OCI-LY7 (cell line): ENCODE measurements around the gene MPEG1. TPM values are rescaled to one million over a fixed set of nuclear protein-coding genes. Genes with fewer than 3 reads are reported as not detected.

Experiments
- BruUV-seq: library from RNA; stranded (reverse); fragments of 400-500 nt; replicated peaks from 2 replicates; lab custom pipeline; 2021; lab: Mats Ljungman, UMichigan
- CTCF ChIA-PET: fragments of 300-600 bp; sonication (Branson Sonifier 250); formaldehyde crosslinking; loops from one replicate; lab custom pipeline; 2022; ENCODE audit warnings: antibody characterized with exemption; ENCODE audit not compliant: unreplicated experiment; lab: Charles Lee
- POLR2A ChIA-PET: fragments of 300-600 bp; sonication (Branson Sonifier 250); formaldehyde crosslinking; loops from one replicate; lab custom pipeline; 2022; ENCODE audit warnings: antibody characterized with exemption; lab: Charles Lee
- DNase-seq: peaks from one replicate; pipeline ENCODE4 v3.0.0-alpha.2; 2015; ENCODE audit warnings: low spot score
- H2AFZ ChIP-seq: fragments of 200-600 bp; sonication (generic), shearing (Covaris generic); 2 replicates; pipeline ENCODE4 v1.6.1; 2014; ENCODE audit warnings: mild to moderate bottlenecking, antibody characterized with exemption, low read length, moderate library complexity
- H3K27ac ChIP-seq: fragments of 200-600 bp; sonication (generic); 2 replicates; pipeline ENCODE4 v1.5.1; 2014; ENCODE audit warnings: mixed run types, low read depth, mild to moderate bottlenecking, moderate library complexity, low read length, inconsistent platforms; ENCODE audit not compliant: poor library complexity, severe bottlenecking
- H3K36me3 ChIP-seq: fragments of 200-600 bp; sonication (generic); 2 replicates; pipeline ENCODE4 v1.6.1; 2014; ENCODE audit warnings: mild to moderate bottlenecking, antibody characterized with exemption, low read length, moderate library complexity, mixed read lengths; ENCODE audit not compliant: insufficient read depth
- H3K4me1 ChIP-seq: fragments of 200-600 bp; sonication (generic); 2 replicates; pipeline ENCODE4 v1.5.1; 2014; ENCODE audit warnings: mild to moderate bottlenecking, low read length; ENCODE audit not compliant: insufficient read depth, poor library complexity, severe bottlenecking
- H3K4me2 ChIP-seq: fragments of 200-600 bp; sonication (generic); 2 replicates; pipeline ENCODE4 v1.6.1; 2014; ENCODE audit warnings: mild to moderate bottlenecking, low read length
- H3K4me3 ChIP-seq: fragments of 200-600 bp; sonication (generic); 2 replicates; pipeline ENCODE4 v1.5.1; 2014; ENCODE audit warnings: mild to moderate bottlenecking, low read depth, low read length; ENCODE audit not compliant: poor library complexity, severe bottlenecking
- H3K79me2 ChIP-seq: fragments of 200-600 bp; sonication (generic); 2 replicates; pipeline ENCODE4 v1.6.1; 2016; ENCODE audit warnings: low read depth, mild to moderate bottlenecking, low read length, moderate library complexity, mixed read lengths; ENCODE audit not compliant: insufficient read depth
- H3K9me2 ChIP-seq: fragments of 200-600 bp; sonication (generic); 2 replicates; pipeline ENCODE4 v1.6.1; 2016; ENCODE audit warnings: mild to moderate bottlenecking, low read length, mixed read lengths; ENCODE audit not compliant: insufficient read depth
- H3K9me3 ChIP-seq: fragments of 200-600 bp; sonication (generic); 2 replicates; pipeline ENCODE4 v1.6.1; 2014; ENCODE audit warnings: mild to moderate bottlenecking, mixed run types, low read length, mixed read lengths
- H4K20me1 ChIP-seq: fragments of 200-600 bp; sonication (generic); 2 replicates; pipeline ENCODE4 v1.6.1; 2014; ENCODE audit warnings: mild to moderate bottlenecking, antibody characterized with exemption, low read length, moderate library complexity, mixed read lengths; ENCODE audit not compliant: insufficient read depth
- EZH2phosphoT487 ChIP-seq: fragments of 200-600 bp; sonication (generic); IDR thresholded peaks from 2 replicates; pipeline ENCODE4 v1.6.1; 2018; ENCODE audit warnings: low read depth, borderline replicate concordance, mild to moderate bottlenecking, mixed run types, antibody characterized with exemption, low read length, moderate library complexity, mixed read lengths
- intact Hi-C: fragments of 100-400 bp; cut with micrococcal nuclease; formaldehyde crosslinking; loops from one replicate; pipeline ENCODE4 v1.10.0; 2022; ENCODE audit not compliant: unreplicated experiment
- total RNA-seq, 2 experiments: library from RNA; depleted of rRNA in 1 of 2; stranded (reverse); fragments of >200 nt in 1 of 2; shearing (Covaris generic) in 1 of 2; gene quantifications; 2 replicates each; pipeline ENCODE4 v1.2.3, GENCODE V29; 2014 to 2022
- TF ChIP-seq, protein P1 (sequence below): fragments of 200-600 bp; sonication (generic); conservative IDR thresholded peaks from 2 replicates; pipeline ENCODE4 v1.5.1; 2014; ENCODE audit warnings: mild to moderate bottlenecking, antibody characterized with exemption, low read length, moderate library complexity, mixed read lengths

MPEG1 gene
- total RNA-seq, 2 experiments from 2014 or later = 0.06 to 12.4 TPM

DNA sequence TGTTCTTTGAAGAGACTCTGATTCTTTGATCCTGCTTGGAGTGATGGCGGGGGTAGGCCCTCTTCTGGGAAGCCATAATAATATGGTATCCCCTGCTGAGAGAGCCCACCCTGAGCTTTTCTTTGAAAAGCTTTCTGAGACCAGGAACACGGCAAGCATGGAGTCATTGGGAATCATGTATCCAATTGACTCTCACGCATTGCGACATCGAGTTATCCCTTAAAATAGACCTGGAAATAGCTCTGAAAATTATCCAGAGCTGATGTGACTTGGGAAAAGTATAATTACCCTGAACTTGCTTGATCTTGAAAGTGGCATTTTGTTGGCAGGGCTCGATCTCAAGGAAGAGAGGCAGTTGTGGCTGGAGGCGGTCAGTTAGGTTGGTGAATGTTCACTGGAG lies 36.8 kb upstream of the MPEG1 start:
- ChIA-PET POLR2A (no interaction called here), CTCF (interaction anchor here (0.6 kb wide), 1 partner anchor 23 kb away, joined by 3 read pairs; no protein-coding TSS in a partner anchor)
- TF ChIP-seq, protein P1, sequence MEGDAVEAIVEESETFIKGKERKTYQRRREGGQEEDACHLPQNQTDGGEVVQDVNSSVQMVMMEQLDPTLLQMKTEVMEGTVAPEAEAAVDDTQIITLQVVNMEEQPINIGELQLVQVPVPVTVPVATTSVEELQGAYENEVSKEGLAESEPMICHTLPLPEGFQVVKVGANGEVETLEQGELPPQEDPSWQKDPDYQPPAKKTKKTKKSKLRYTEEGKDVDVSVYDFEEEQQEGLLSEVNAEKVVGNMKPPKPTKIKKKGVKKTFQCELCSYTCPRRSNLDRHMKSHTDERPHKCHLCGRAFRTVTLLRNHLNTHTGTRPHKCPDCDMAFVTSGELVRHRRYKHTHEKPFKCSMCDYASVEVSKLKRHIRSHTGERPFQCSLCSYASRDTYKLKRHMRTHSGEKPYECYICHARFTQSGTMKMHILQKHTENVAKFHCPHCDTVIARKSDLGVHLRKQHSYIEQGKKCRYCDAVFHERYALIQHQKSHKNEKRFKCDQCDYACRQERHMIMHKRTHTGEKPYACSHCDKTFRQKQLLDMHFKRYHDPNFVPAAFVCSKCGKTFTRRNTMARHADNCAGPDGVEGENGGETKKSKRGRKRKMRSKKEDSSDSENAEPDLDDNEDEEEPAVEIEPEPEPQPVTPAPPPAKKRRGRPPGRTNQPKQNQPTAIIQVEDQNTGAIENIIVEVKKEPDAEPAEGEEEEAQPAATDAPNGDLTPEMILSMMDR = no peak
- no peak for TF ChIP-seq EZH2phosphoT487
- Histone ChIP-seq H3K36me3 (no peaks in the 10 kb centered on the region), H3K9me3 (no peaks in the 10 kb centered on the region), H2AFZ (no peak overlapping the region), H3K79me2 (no peaks in the 10 kb centered on the region), H3K9me2 (no peaks in the 10 kb centered on the region), H3K27ac (no peak overlapping the region), H3K4me1 (no peaks in the 10 kb centered on the region), H3K4me2 (no peak overlapping the region), H4K20me1 (no peaks in the 10 kb centered on the region), H3K4me3 (no peak overlapping the region)
- no TSS peak for BruUV-seq
- intact Hi-C loops = no loop called here
- DNase-seq = no peak

DNA sequence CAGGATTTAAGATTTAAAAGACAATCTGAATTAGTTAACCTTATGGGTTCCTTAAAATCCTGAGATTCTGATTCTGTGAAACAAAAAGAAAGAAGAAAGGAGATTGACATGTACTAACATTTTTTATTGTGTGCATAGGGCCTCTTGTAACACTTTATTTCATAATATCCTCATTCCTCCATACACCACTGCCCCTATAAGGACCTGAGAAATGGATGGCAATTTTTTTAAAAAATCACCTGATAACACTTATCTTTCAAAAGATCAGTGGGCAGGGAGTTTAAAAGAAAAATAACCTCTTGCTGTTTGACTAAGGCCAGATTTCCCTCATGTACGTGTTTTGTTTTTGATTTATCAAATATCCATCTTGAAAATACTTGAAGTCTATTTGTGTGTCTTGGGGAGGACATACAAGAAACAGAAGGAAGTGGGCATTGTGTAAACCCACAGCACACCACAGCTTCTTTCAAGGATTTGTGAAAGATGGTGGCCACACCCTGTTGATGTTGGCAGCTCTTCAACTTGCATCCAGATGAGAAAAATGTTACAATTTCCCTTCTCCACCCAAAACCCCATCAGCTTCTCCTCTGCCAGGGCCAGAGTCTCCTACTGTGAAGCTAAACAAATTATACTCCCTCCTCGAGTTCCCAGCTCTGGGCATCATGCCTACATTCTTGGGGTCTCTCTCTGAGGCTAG lies 35.0 kb upstream of the MPEG1 start:
- intact Hi-C loops = no loop called here
- Histone ChIP-seq H3K9me2 (no peaks in the 10 kb centered on the region), H3K36me3 (no peaks in the 10 kb centered on the region), H3K4me3 (no peak overlapping the region), H4K20me1 (no peaks in the 10 kb centered on the region), H3K4me2 (no peak overlapping the region), H3K79me2 (no peaks in the 10 kb centered on the region), H3K9me3 (no peaks in the 10 kb centered on the region), H3K4me1 (no peaks in the 10 kb centered on the region), H2AFZ (no peak overlapping the region), H3K27ac (no peak overlapping the region)
- POLR2A ChIA-PET = interaction anchor here (1.1 kb wide), 1 partner anchor 23 kb away, joined by 3 read pairs; no protein-coding TSS in a partner anchor
- no TSS peak for BruUV-seq
- DNase-seq = no peak
- CTCF ChIA-PET = no interaction called here
- no peak for TF ChIP-seq EZH2phosphoT487
- TF ChIP-seq, protein P1 = no peak

DNA sequence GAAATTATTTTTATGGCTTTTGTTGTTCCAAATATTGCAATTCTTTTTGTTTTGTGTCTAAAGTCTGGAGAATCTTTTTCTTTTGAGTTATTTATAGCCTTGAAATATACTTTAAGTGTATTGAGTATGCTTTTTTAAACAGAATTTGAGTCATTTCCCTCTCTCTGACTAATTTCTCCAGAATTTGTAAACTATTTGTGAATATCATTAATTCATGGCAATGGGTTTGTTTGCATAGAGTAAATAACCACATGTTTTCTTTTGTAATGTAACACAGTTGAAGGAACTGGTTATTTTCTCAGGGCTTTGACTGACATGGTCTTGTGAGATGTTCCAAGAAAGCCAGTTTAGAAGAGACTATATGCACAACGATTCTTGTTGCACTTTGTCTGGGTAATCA lies 30.9 kb upstream of the MPEG1 start:
- H3K9me2 ChIP-seq = no peaks in the 10 kb centered on the region
- no peaks in the 10 kb centered on the region for H3K79me2 ChIP-seq
- no peak for DNase-seq
- peaks cover 33% of the 10 kb centered on the region; the same call in 1 of the 2 replicates for H3K9me3 ChIP-seq
- no peak overlapping the region for H3K4me3 ChIP-seq
- ChIA-PET POLR2A (no interaction called here), CTCF (no interaction called here)
- H3K4me1 ChIP-seq = no peaks in the 10 kb centered on the region
- no peak overlapping the region for H3K4me2 ChIP-seq
- no peak overlapping the region for H3K27ac ChIP-seq
- H4K20me1 ChIP-seq = no peaks in the 10 kb centered on the region
- H3K36me3 ChIP-seq = no peaks in the 10 kb centered on the region
- no peak overlapping the region for H2AFZ ChIP-seq
- BruUV-seq = no TSS peak
- TF ChIP-seq, protein P1 = no peak
- TF ChIP-seq EZH2phosphoT487 = no peak
- intact Hi-C loops = no loop called here
